COLO668 (cell line): ENCODE results near the gene GPR37L1.
"Not testable (repeated sequence)": the region's sequence is repeated elsewhere in the genome, so short reads cannot be mapped to it uniquely, and the experiment has no call there.

ENCODE experiments used
- DNase-seq: peaks from one replicate; lab custom pipeline; 2025; ENCODE audit not compliant: unreplicated experiment; lab: John Stamatoyannopoulos, UW

The GPR37L1 gene

GRCh38 chr1:202133001-202133400 is 10.3 kb downstream of the GPR37L1 start:
- no peak for DNase-seq

GRCh38 chr1:202133496-202133895 is 10.8 kb downstream of the GPR37L1 start:
- no peak for DNase-seq

- no peak for DNase-seq
These were observed 11.3 kb downstream of the GPR37L1 start for GRCh38 chr1:202133989-202134388.

- no peak for DNase-seq
These were observed 12.0 kb downstream of the GPR37L1 start for GRCh38 chr1:202134645-202135172.

- peak; percentile 70 for DNase-seq
These were observed 12.6 kb downstream of the GPR37L1 start for GRCh38 chr1:202135221-202135721.

GRCh38 chr1:202140833-202141232 is 18.1 kb downstream of the GPR37L1 start:
- no peak for DNase-seq

GRCh38 chr1:202141468-202141867 is 18.8 kb downstream of the GPR37L1 start:
- not testable (repeated sequence) for DNase-seq

GRCh38 chr1:202143011-202143767 is 20.5 kb downstream of the GPR37L1 start:
- no peak for DNase-seq

GRCh38 chr1:202143768-202144401 is 21.2 kb downstream of the GPR37L1 start:
- peak; percentile 56 for DNase-seq

- peak; percentile 81 for DNase-seq
These were observed 21.8 kb downstream of the GPR37L1 start, which contains the start of gene ARL8A for GRCh38 chr1:202144402-202145067. Gene ARL8A (minus strand): TSS chr1:202144737. CDS start chr1:202144572, 165 bp downstream.

- DNase-seq: no peak
These were observed 22.5 kb downstream of the GPR37L1 start for GRCh38 chr1:202145068-202145743.

GRCh38 chr1:202145744-202146140 is 23.0 kb downstream of the GPR37L1 start:
- not testable (repeated sequence) for DNase-seq

- DNase-seq: no peak
These were observed 23.6 kb downstream of the GPR37L1 start for GRCh38 chr1:202146279-202146678.

GRCh38 chr1:202146993-202147392 is 24.3 kb downstream of the GPR37L1 start:
- DNase-seq: no peak

GRCh38 chr1:202148391-202148790 is 25.7 kb downstream of the GPR37L1 start:
- DNase-seq: no peak

- DNase-seq: no peak
These were observed 26.8 kb downstream of the GPR37L1 start for GRCh38 chr1:202149566-202149965.

GRCh38 chr1:202150187-202150586 is 27.5 kb downstream of the GPR37L1 start:
- no peak for DNase-seq

- no peak for DNase-seq
These were observed 27.9 kb downstream of the GPR37L1 start for GRCh38 chr1:202150602-202151001.

GRCh38 chr1:202151045-202151444 is 28.3 kb downstream of the GPR37L1 start:
- DNase-seq: no peak

GRCh38 chr1:202152399-202152798 is 29.7 kb downstream of the GPR37L1 start:
- no peak for DNase-seq

GRCh38 chr1:202153284-202153683 is 30.6 kb downstream of the GPR37L1 start:
- no peak for DNase-seq
